CD4-positive, alpha-beta T cell (primary cell): ENCODE measurements around the gene LCNL1. TPM values are rescaled to one million over a fixed set of nuclear protein-coding genes. Genes with fewer than 3 reads are reported as not detected.

Experiments used
- ATAC-seq: fragments of 200-7000 bp; cut with Tn5 transposase; one replicate; pipeline ENCODE4 v1.10.0; 2022; ENCODE audit warnings: mild to moderate bottlenecking; ENCODE audit not compliant: poor library complexity
- CTCF ChIA-PET: fragments of 350-600 bp; sonication (Branson Sonifier 250); formaldehyde crosslinking; loops from one replicate; lab custom pipeline; 2021; ENCODE audit warnings: antibody characterized with exemption, inconsistent platforms; lab: Charles Lee
- POLR2A ChIA-PET: fragments of 350-600 bp; sonication (Branson Sonifier 250); formaldehyde crosslinking; loops from one replicate; lab custom pipeline; 2021; ENCODE audit warnings: antibody characterized with exemption, inconsistent platforms; lab: Charles Lee
- DNase-seq, 14 experiments: peaks; one replicate each; pipeline ENCODE4 v3.0.0-alpha.2; 2013 to 2020; ENCODE audit warnings: mixed read lengths in 2 of 14
- H3K27ac ChIP-seq, 2 donors: one replicate each; pipeline versions ENCODE4 v1.5.1 to v1.7.0; 2013; ENCODE audit warnings: low read length in 2 of 2, low read depth in 1 of 2, mild to moderate bottlenecking in 1 of 2
- H3K27me3 ChIP-seq, 2 experiments: 1 replicate in 1 of 2; 2 replicates in 1 of 2; pipeline versions ENCODE4 v1.6.1 to v1.7.0; 2013; ENCODE audit warnings: low read length in 2 of 2, control low read depth in 1 of 2, mild to moderate bottlenecking in 1 of 2, moderate library complexity in 1 of 2; ENCODE audit not compliant: insufficient read depth in 2 of 2, control insufficient read depth in 1 of 2
- H3K36me3 ChIP-seq: one replicate; pipeline ENCODE4 v1.6.1; 2013; ENCODE audit warnings: low read length, control low read depth; ENCODE audit not compliant: insufficient read depth
- H3K4me1 ChIP-seq: one replicate; pipeline ENCODE4 v1.6.1; 2013; ENCODE audit warnings: low read length, control low read depth; ENCODE audit not compliant: insufficient read depth
- H3K4me3 ChIP-seq: one replicate; pipeline ENCODE4 v1.5.1; 2013; ENCODE audit warnings: mild to moderate bottlenecking, low read length, moderate library complexity
- H3K9me3 ChIP-seq, 2 experiments: 1 replicate in 1 of 2; 2 replicates in 1 of 2; pipeline versions ENCODE4 v1.6.1 to v1.7.0; 2013; ENCODE audit warnings: low read length in 2 of 2, mild to moderate bottlenecking in 2 of 2, control low read depth in 1 of 2, moderate library complexity in 1 of 2; ENCODE audit not compliant: control insufficient read depth in 1 of 2, insufficient read depth in 1 of 2
- H3K27ac Mint-ChIP-seq: one replicate; pipeline ENCODE4 v1.8.0; 2020; ENCODE audit warnings: mixed read lengths
- H3K27me3 Mint-ChIP-seq: one replicate; pipeline ENCODE4 v1.8.0; 2021; ENCODE audit warnings: mixed read lengths
- H3K36me3 Mint-ChIP-seq: one replicate; pipeline ENCODE4 v1.8.0; 2021; ENCODE audit warnings: low read depth, mixed read lengths
- H3K4me1 Mint-ChIP-seq: one replicate; pipeline ENCODE4 v1.8.0; 2021; ENCODE audit warnings: low read depth, mixed read lengths
- H3K4me3 Mint-ChIP-seq: one replicate; pipeline ENCODE4 v1.8.0; 2020; ENCODE audit warnings: mild to moderate bottlenecking, mixed read lengths
- H3K9me3 Mint-ChIP-seq: one replicate; pipeline ENCODE4 v1.8.0; 2020; ENCODE audit warnings: mixed read lengths
- intact Hi-C, 2 experiments: fragments of 100-400 bp; cut with DNase I in 1 of 2; cut with micrococcal nuclease in 1 of 2; formaldehyde crosslinking; loops; one replicate each; pipeline versions ENCODE4 v1.15.1 to v1.9.0; 2023 to 2025; cut with DNase I, micrococcal nuclease
- total RNA-seq, 174 experiments: library from RNA in 2 of 174; stranded (reverse) in 2 of 174; gene quantifications; one replicate each; pipeline ENCODE4 v1.2.3 and lab custom pipeline; 2021 to 2026
- TF ChIP-seq, protein P1 (sequence below): fragments of 200-600 bp; IDR thresholded peaks from one replicate; pipeline ENCODE4 v1.8.0; 2022; ENCODE audit warnings: antibody characterized with exemption, mild to moderate bottlenecking

Gene LCNL1
- total RNA-seq, 2 experiments from 2014 or later = 0.93 to 1.0 TPM

- H3K9me3 ChIP-seq = no peaks in the 10 kb centered on the region
- TF ChIP-seq, protein P1, sequence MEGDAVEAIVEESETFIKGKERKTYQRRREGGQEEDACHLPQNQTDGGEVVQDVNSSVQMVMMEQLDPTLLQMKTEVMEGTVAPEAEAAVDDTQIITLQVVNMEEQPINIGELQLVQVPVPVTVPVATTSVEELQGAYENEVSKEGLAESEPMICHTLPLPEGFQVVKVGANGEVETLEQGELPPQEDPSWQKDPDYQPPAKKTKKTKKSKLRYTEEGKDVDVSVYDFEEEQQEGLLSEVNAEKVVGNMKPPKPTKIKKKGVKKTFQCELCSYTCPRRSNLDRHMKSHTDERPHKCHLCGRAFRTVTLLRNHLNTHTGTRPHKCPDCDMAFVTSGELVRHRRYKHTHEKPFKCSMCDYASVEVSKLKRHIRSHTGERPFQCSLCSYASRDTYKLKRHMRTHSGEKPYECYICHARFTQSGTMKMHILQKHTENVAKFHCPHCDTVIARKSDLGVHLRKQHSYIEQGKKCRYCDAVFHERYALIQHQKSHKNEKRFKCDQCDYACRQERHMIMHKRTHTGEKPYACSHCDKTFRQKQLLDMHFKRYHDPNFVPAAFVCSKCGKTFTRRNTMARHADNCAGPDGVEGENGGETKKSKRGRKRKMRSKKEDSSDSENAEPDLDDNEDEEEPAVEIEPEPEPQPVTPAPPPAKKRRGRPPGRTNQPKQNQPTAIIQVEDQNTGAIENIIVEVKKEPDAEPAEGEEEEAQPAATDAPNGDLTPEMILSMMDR = no peak
- intact Hi-C loops = no loop called here
- peaks cover 5% of the 10 kb centered on the region for H3K36me3 Mint-ChIP-seq
- ATAC-seq (no peak), DNase-seq (no peak)
- no peak overlapping the region for H3K27ac ChIP-seq
- no peak overlapping the region for H3K4me3 ChIP-seq
- no peak overlapping the region for H3K27ac Mint-ChIP-seq
- CTCF ChIA-PET = no interaction called here
- no peaks in the 10 kb centered on the region for H3K4me1 Mint-ChIP-seq
- POLR2A ChIA-PET = no interaction called here
- H3K27me3 ChIP-seq = no peaks in the 10 kb centered on the region
- H3K27me3 Mint-ChIP-seq = no peaks in the 10 kb centered on the region
- peaks cover 31% of the 10 kb centered on the region for H3K36me3 ChIP-seq
- no peaks in the 10 kb centered on the region for H3K4me1 ChIP-seq
- H3K4me3 Mint-ChIP-seq = no peak overlapping the region
- no peaks in the 10 kb centered on the region for H3K9me3 Mint-ChIP-seq
Observed at GRCh38 chr9:137009217-137009616, 26.4 kb downstream of the LCNL1 start.

DNA sequence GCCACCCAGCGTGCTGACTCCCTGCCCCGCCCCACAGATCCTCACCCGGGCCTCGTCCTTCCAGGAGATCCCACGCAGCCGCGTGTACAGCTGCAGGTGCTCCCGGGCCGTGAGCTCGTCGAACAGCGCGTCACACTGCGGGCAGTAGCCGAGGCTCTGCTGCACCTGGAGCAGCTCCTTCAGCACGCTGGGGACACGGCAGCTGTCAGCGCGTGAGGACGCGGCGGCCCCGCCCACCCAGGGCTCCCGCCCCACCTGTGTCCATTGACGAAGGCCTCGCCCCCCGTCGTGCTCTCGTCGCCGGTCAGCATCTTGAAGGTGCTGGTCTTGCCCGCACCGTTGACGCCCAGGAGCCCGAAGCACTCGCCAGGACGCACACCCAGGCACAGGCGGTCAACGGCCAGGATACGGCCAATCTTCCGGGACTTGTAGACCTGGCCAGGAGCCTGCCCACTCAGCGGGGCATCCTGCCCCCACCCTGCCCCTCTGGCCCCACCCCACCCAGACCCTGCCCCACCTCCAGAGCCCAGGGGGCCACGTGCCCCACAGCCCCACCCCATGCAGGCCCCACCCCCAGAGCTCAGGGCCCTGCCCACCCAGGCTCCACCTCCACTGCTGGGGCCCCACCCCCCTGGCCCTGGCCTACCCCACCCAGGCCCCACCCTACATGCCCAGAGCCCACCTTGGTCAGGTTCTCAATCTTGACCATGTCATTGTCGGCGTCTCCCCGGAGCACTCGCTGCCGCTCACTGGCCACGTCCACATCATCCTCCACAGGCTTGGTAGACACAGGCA lies 27.3 kb downstream of the LCNL1 start:
- no peak overlapping the region for H3K4me3 ChIP-seq
- Mint-ChIP-seq H3K4me3 (no peak overlapping the region), H3K27me3 (no peaks in the 10 kb centered on the region), H3K9me3 (no peaks in the 10 kb centered on the region), H3K36me3 (peaks cover 5% of the 10 kb centered on the region), H3K27ac (no peak overlapping the region), H3K4me1 (no peaks in the 10 kb centered on the region)
- H3K27ac ChIP-seq = no peak overlapping the region
- ChIA-PET POLR2A (no interaction called here), CTCF (no interaction called here)
- H3K36me3 ChIP-seq = peaks cover 39% of the 10 kb centered on the region
- no peaks in the 10 kb centered on the region for H3K9me3 ChIP-seq
- intact Hi-C loops = no loop called here
- no peak for ATAC-seq
- no peaks in the 10 kb centered on the region for H3K27me3 ChIP-seq
- TF ChIP-seq, protein P1 = no peak
- DNase-seq = no peak
- H3K4me1 ChIP-seq = no peaks in the 10 kb centered on the region

DNA sequence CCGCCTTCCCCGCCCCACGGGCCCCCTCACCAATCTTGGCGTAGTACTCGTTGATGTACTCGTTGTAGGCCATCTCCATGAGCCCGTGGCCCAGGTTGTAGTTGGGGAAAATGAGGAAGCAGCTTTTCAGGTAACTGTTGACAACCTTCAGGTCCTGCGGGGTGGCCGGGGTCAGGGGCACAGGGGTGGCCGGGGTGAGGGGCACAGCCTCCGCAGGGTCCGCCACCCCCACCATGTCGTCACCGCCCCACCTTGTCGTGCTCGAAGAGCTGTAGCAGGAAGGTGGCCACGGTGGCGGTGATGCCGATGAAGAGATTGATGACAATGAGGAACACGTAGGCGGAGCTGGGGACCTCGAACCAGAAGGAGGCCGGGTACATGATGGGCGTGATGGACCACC lies 28.4 kb downstream of the LCNL1 start:
- peaks cover 44% of the 10 kb centered on the region for H3K36me3 ChIP-seq
- no peak for DNase-seq
- no peaks in the 10 kb centered on the region for H3K4me1 ChIP-seq
- Mint-ChIP-seq H3K36me3 (peaks cover 5% of the 10 kb centered on the region), H3K4me3 (no peak overlapping the region), H3K27me3 (no peaks in the 10 kb centered on the region), H3K27ac (no peak overlapping the region), H3K4me1 (no peaks in the 10 kb centered on the region), H3K9me3 (no peaks in the 10 kb centered on the region)
- ChIA-PET POLR2A (no interaction called here), CTCF (interaction anchor here (0.5 kb wide), 1 partner anchor 10 kb away, joined by 3 read pairs; no protein-coding TSS in a partner anchor)
- TF ChIP-seq, protein P1 = no peak
- H3K4me3 ChIP-seq = no peak overlapping the region
- H3K9me3 ChIP-seq = no peaks in the 10 kb centered on the region
- ATAC-seq = no peak
- no peak overlapping the region for H3K27ac ChIP-seq
- H3K27me3 ChIP-seq = no peaks in the 10 kb centered on the region
- intact Hi-C loops = no loop called here
